NT2/D1 (cell line): ENCODE data around the gene ZFYVE16.
"Not testable (repeated sequence)": the region's sequence is repeated elsewhere in the genome, so short reads cannot be mapped to it uniquely, and the experiment has no call there.

Source experiments
- DNase-seq: peaks from one replicate; pipeline ENCODE4 v3.0.0-alpha.2; 2011; ENCODE audit warnings: low read depth, low spot score
- H3K27me3 ChIP-seq: 2 replicates; pipeline ENCODE4 v1.6.0; 2011; ENCODE audit warnings: mild to moderate bottlenecking; ENCODE audit not compliant: insufficient read length, insufficient read depth
- H3K36me3 ChIP-seq: 2 replicates; pipeline ENCODE4 v1.6.1; 2011; ENCODE audit warnings: mild to moderate bottlenecking, low read length, mixed read lengths; ENCODE audit not compliant: insufficient read depth, insufficient read length
- H3K4me1 ChIP-seq: 2 replicates; pipeline ENCODE4 v1.5.1; 2011; ENCODE audit not compliant: insufficient read depth, insufficient read length
- H3K4me3 ChIP-seq: 2 replicates; pipeline ENCODE4 v1.5.1; 2011; ENCODE audit warnings: low read depth; ENCODE audit not compliant: insufficient read length
- H3K9ac ChIP-seq: 2 replicates; pipeline ENCODE4 v1.6.0; 2011; ENCODE audit warnings: low read depth; ENCODE audit not compliant: insufficient read length
- H3K9me3 ChIP-seq: 2 replicates; pipeline ENCODE4 v1.5.1; 2011; ENCODE audit warnings: mild to moderate bottlenecking, low read length; ENCODE audit not compliant: insufficient read depth
- SUZ12 ChIP-seq: IDR thresholded peaks from 2 replicates; pipeline ENCODE4 v1.6.1; 2011; ENCODE audit not compliant: insufficient read length, insufficient read depth; ENCODE audit errors: extremely low read depth
- YY1 ChIP-seq: IDR thresholded peaks from 2 replicates; pipeline ENCODE4 v1.6.1; 2011; ENCODE audit not compliant: insufficient read length, insufficient read depth
- ZNF274 ChIP-seq: IDR thresholded peaks from 2 replicates; pipeline ENCODE4 v1.6.1; 2011; ENCODE audit warnings: mild to moderate bottlenecking, low read depth, low read length

The ZFYVE16 gene

DNA sequence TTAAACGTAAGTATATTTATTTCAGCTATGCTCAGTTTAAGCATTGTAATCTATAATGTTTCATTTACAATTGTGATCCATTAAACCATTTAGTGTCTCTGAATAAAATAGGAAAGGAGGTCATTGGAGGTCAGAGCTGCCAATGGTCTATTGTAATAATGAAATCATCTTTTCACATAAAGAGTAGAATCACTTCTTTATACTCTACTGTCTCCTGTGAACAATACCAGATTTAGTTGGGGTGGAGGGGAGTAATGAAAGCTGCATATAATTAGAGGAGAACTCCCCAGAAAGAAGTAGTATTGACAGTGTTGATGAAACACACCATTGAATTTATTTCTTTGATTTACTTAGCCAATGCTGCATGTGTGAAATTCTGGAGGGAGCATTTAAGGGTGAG lies 35.1 kb upstream of the ZFYVE16 start:
- H3K9me3 ChIP-seq, result peaks cover 5% of the 10 kb centered on the region; the same call in 1 of the 2 replicates
- TF ChIP-seq YY1 (no peak), ZNF274 (no peak), SUZ12 (no peak)
- H3K4me1 ChIP-seq, result no peaks in the 10 kb centered on the region
- no peak overlapping the region for H3K9ac ChIP-seq
- no peak for DNase-seq
- no peak overlapping the region for H3K4me3 ChIP-seq
- H3K36me3 ChIP-seq, result no peaks in the 10 kb centered on the region
- H3K27me3 ChIP-seq, result no peaks in the 10 kb centered on the region

DNA sequence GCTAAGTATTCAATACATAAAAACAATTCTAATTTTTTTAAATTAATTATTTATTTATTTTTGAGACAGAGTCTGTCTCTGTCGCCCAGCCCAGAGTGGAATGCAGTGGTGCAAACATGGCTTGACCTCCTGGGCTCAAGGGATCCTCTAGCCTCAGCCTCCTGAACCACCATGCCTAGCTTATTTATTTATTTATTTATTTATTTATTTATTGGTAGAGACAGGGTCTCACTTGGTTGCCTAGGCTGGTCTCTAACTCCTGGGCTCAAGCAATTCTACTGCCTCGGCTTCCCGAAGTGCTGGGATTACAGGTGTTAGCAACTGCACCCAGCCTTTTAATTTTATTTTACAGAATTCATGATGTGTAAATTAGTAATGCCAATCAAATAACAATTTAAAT lies 33.7 kb upstream of the ZFYVE16 start:
- H3K4me3 ChIP-seq, result no peak overlapping the region
- no peaks in the 10 kb centered on the region for H3K36me3 ChIP-seq
- DNase-seq, result no peak
- TF ChIP-seq YY1 (no peak), SUZ12 (no peak), ZNF274 (no peak)
- no peaks in the 10 kb centered on the region for H3K27me3 ChIP-seq
- H3K9ac ChIP-seq, result no peak overlapping the region
- peaks cover 5% of the 10 kb centered on the region; the same call in 1 of the 2 replicates for H3K9me3 ChIP-seq
- H3K4me1 ChIP-seq, result no peaks in the 10 kb centered on the region

DNA sequence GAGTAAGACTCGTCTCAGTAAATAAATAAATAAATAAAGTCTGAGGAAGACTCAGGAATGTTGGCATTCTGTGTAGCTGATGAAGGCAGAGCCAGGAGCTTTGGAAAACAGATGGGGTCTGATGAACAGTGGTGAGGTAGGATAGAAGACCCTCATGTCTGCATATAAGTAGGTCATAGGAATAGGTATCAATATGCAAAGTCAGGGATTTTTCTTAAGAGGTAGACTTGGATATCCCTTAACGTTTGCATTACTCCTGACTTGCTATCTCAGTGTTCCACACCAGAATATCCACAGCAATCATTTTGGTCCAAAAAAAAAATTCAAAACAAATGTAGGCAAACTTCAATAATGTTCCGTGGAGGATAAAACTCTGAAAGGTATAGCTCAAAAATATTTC lies 31.3 kb upstream of the ZFYVE16 start:
- Histone ChIP-seq H3K36me3 (no peaks in the 10 kb centered on the region), H3K4me1 (no peaks in the 10 kb centered on the region), H3K4me3 (no peak overlapping the region), H3K9me3 (peaks cover 5% of the 10 kb centered on the region; the same call in 1 of the 2 replicates), H3K9ac (no peak overlapping the region), H3K27me3 (no peaks in the 10 kb centered on the region)
- DNase-seq, result no peak
- TF ChIP-seq ZNF274 (no peak), YY1 (no peak)

DNA sequence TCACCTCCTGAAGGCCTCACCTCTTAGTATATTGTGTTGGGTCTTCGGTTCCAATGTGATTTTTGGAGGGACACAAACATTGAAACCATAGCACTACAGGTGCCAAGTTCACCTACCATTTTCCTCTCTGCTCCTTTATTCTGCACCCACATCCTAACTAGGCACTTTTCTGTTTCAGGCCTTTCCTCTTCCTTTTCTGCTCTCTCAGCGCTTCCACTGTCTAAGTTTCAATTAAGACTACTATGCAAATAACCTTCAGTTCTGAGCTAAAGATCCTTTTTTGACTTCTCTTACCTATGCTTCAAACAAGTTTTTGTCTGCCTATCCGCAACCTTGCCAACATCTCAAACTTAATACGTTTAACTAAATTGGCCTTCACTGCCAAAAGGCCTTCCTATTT lies 25.4 kb upstream of the ZFYVE16 start:
- Histone ChIP-seq H3K9ac (no peak overlapping the region), H3K4me3 (no peak overlapping the region), H3K4me1 (no peaks in the 10 kb centered on the region), H3K9me3 (no peaks in the 10 kb centered on the region), H3K27me3 (no peaks in the 10 kb centered on the region), H3K36me3 (no peaks in the 10 kb centered on the region)
- TF ChIP-seq ZNF274 (no peak), SUZ12 (no peak), YY1 (no peak)
- no peak for DNase-seq

DNA sequence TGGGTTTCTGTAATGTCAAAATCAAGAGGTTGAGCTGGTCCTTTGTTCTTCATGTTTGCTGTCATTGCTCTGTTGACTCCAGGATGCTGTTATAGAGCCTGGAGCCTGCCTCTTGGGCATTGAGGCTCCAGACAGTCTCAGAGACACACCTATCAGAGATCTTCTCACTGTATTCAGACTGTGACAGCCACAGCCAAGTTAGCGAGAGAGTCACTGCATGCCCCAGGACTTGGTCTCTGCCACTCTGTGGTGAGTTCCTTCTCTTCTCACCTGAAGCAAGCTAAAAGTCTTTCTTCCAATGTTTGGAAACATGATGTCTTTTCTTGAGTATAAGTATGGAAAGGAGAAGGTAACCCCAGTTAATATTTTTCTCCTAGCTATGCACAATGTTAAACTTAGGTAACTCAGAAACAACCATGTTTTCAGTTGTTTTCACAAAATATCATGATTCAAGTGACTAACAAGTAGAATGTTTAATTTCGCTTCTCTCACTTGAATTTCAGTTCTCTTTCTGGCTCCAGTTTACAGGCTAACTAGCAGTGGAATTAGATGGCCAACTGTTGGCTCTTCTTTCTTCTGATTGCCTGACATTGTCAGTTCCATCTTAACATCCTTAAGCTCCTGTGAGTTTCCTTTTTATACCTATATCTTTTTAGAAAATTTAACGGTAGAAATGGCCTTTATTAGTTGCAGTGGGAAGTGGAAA lies 20.6 kb upstream of the ZFYVE16 start:
- H3K9ac ChIP-seq, result no peak overlapping the region
- no peaks in the 10 kb centered on the region for H3K4me1 ChIP-seq
- H3K27me3 ChIP-seq, result no peaks in the 10 kb centered on the region
- no peak overlapping the region for H3K4me3 ChIP-seq
- no peaks in the 10 kb centered on the region for H3K9me3 ChIP-seq
- TF ChIP-seq SUZ12 (no peak), YY1 (no peak), ZNF274 (no peak)
- H3K36me3 ChIP-seq, result no peaks in the 10 kb centered on the region
- no peak for DNase-seq

DNA sequence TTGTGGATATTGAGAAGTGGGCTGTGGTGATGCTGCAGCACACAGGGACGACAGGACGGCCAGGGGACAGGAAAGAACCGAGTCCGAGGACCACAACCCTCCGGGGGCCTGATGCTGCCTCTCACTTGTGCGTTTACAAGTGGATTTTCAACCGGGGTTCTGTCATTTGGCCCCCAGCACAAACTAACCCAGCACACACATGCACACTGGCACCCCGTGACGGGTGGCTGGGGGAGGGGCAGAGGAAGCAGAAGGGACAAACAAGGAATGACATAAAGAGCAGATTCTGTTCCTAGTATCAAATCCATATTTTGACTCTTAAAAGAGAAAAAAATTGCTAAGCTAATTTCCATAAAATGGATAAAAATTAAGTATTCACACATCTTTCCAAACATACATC lies 18.3 kb upstream of the ZFYVE16 start:
- no peak for DNase-seq
- no peaks in the 10 kb centered on the region for H3K9me3 ChIP-seq
- H3K4me1 ChIP-seq, result no peaks in the 10 kb centered on the region
- H3K27me3 ChIP-seq, result no peaks in the 10 kb centered on the region
- TF ChIP-seq YY1 (no peak), ZNF274 (no peak), SUZ12 (no peak)
- no peaks in the 10 kb centered on the region for H3K36me3 ChIP-seq
- no peak overlapping the region for H3K4me3 ChIP-seq
- H3K9ac ChIP-seq, result no peak overlapping the region

DNA sequence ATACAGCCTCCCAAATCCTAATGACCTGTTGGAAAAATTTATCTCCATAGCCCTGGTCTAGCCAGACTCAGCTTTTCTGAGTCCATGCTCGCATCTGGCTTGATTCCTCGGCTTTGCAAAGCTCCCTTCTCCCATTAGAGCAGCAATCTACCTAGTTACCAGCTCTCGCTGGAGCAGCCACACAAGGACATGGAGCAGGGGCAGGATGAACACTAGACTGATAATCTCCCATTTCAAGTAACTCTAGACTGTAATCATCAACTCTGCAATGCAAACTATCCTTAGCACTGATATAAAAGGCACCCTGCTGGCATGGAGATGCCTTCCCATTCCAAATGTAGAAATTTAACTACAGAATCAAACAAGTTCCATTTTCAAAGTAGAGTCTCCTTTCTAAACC lies 17.5 kb upstream of the ZFYVE16 start:
- not testable (repeated sequence) for H3K36me3 ChIP-seq, H3K4me3 ChIP-seq, H3K27me3 ChIP-seq, H3K9ac ChIP-seq, H3K4me1 ChIP-seq, H3K9me3 ChIP-seq, DNase-seq

DNA sequence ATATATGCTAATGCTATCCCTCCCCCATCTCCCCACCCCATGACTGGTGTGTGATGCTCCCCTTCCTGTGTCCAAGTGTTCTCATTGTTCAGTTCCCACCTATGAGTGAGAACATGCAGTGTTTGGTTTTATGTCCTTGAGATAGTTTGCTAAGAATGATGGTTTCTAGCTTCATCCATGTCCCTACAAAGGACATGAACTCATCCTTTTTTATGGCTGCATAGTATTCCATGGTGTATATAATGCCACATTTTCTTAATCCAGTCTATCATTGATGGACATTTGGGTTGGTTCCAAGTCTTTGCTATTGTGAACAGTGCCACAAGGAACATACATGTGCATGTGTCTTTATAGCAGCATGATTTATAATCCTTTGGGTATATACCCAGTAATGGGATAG lies 16.6 kb upstream of the ZFYVE16 start:
- H3K9me3 ChIP-seq, H3K4me1 ChIP-seq, DNase-seq, H3K36me3 ChIP-seq, H3K9ac ChIP-seq, H3K27me3 ChIP-seq, H3K4me3 ChIP-seq: not testable (repeated sequence)
